CD14-positive monocyte (primary cell): ENCODE results near the gene GRK1. TPM values are rescaled to one million over a fixed set of nuclear protein-coding genes. Genes with fewer than 3 reads are reported as not detected.

Source experiments
- DNase-seq, 3 donors: peaks; one replicate each; pipeline ENCODE4 v3.0.0-alpha.2; 2011 to 2022
- H2AFZ ChIP-seq: 2 replicates; pipeline ENCODE4 v1.6.0; 2012; ENCODE audit warnings: mild to moderate bottlenecking, low read depth, low read length, inconsistent platforms; ENCODE audit not compliant: insufficient read depth, poor library complexity, severe bottlenecking
- H3K27ac ChIP-seq, 2 donors: 1 replicate in 1 of 2; 2 replicates in 1 of 2; pipeline ENCODE4 v1.5.1; 2012 to 2013; ENCODE audit warnings: low read length in 2 of 2, control low read depth in 1 of 2, inconsistent platforms in 1 of 2, low read depth in 1 of 2, mild to moderate bottlenecking in 1 of 2
- H3K27me3 ChIP-seq, 2 donors: one replicate each; pipeline versions ENCODE4 v1.6.0 to v1.6.1; 2011 to 2013; ENCODE audit warnings: low read length in 2 of 2; ENCODE audit not compliant: control insufficient read depth in 2 of 2, insufficient read depth in 2 of 2
- H3K36me3 ChIP-seq, 2 donors: replicated peaks in 1 of 2; 1 replicate in 1 of 2; 2 replicates in 1 of 2; pipeline versions ENCODE4 v1.5.1 to v1.6.1; 2012 to 2013; ENCODE audit warnings: low read length in 2 of 2, control low read depth in 1 of 2, inconsistent platforms in 1 of 2, mild to moderate bottlenecking in 1 of 2; ENCODE audit not compliant: insufficient read depth in 2 of 2, control insufficient read depth in 1 of 2
- H3K4me1 ChIP-seq, 2 donors: 1 replicate in 1 of 2; 2 replicates in 1 of 2; pipeline versions ENCODE4 v1.5.1 to v1.6.1; 2012 to 2013; ENCODE audit warnings: low read length in 2 of 2, control low read depth in 1 of 2, inconsistent platforms in 1 of 2, mild to moderate bottlenecking in 1 of 2, moderate library complexity in 1 of 2; ENCODE audit not compliant: insufficient read depth in 2 of 2, control insufficient read depth in 1 of 2
- H3K4me2 ChIP-seq: replicated peaks from 2 replicates; pipeline ENCODE3; 2012; ENCODE audit warnings: low read length, moderate library complexity, mild to moderate bottlenecking; ENCODE audit not compliant: poor library complexity, severe bottlenecking; ENCODE audit errors: extremely low read depth
- H3K4me3 ChIP-seq, 3 experiments: fragments of 200-600 bp in 1 of 3; sonication (generic) in 1 of 3; replicated peaks in 1 of 3; 1 replicate in 2 of 3; 2 replicates in 1 of 3; pipeline ENCODE4 v1.5.1; 2011 to 2013; ENCODE audit warnings: low read length in 3 of 3, mild to moderate bottlenecking in 3 of 3, control low read depth in 2 of 3, low read depth in 2 of 3, inconsistent platforms in 1 of 3, moderate library complexity in 1 of 3
- H3K79me2 ChIP-seq: 2 replicates; pipeline ENCODE4 v1.6.0; 2012; ENCODE audit warnings: mild to moderate bottlenecking, control low read depth, inconsistent platforms, low read length, moderate library complexity; ENCODE audit not compliant: insufficient read depth
- H3K9ac ChIP-seq: 2 replicates; pipeline ENCODE4 v1.6.0; 2017; ENCODE audit warnings: low read length, mild to moderate bottlenecking; ENCODE audit not compliant: insufficient read depth, poor library complexity, severe bottlenecking
- H3K9me3 ChIP-seq, 2 donors: replicated peaks in 1 of 2; 1 replicate in 1 of 2; 2 replicates in 1 of 2; pipeline versions ENCODE4 v1.5.1 to v1.6.1; 2012 to 2013; ENCODE audit warnings: low read length in 2 of 2, control low read depth in 1 of 2; ENCODE audit not compliant: control insufficient read depth in 1 of 2, insufficient read depth in 1 of 2
- H4K20me1 ChIP-seq: 2 replicates; pipeline ENCODE4 v1.6.0; 2012; ENCODE audit warnings: mild to moderate bottlenecking, low read length, control low read depth, moderate library complexity; ENCODE audit not compliant: insufficient read depth
- H3K27ac Mint-ChIP-seq, 7 donors: one replicate each; pipeline ENCODE4 v1.8.0; 2020; ENCODE audit warnings: mild to moderate bottlenecking in 7 of 7, mixed read lengths in 7 of 7, moderate library complexity in 6 of 7, inconsistent platforms in 2 of 7
- H3K27me3 Mint-ChIP-seq, 3 donors: one replicate each; pipeline ENCODE4 v1.8.0; 2021 to 2022; ENCODE audit warnings: low read depth in 3 of 3, mild to moderate bottlenecking in 3 of 3, mixed read lengths in 3 of 3, moderate library complexity in 3 of 3, inconsistent platforms in 1 of 3
- H3K36me3 Mint-ChIP-seq, 2 donors: one replicate each; pipeline ENCODE4 v1.8.0; 2020; ENCODE audit warnings: mixed read lengths in 2 of 2, inconsistent platforms in 1 of 2, mild to moderate bottlenecking in 1 of 2
- H3K4me1 Mint-ChIP-seq: one replicate; pipeline ENCODE4 v1.8.0; 2020; ENCODE audit warnings: mild to moderate bottlenecking, mixed read lengths
- H3K4me3 Mint-ChIP-seq, 2 donors: one replicate each; pipeline ENCODE4 v1.8.0; 2020; ENCODE audit warnings: mild to moderate bottlenecking in 2 of 2, mixed read lengths in 2 of 2, moderate library complexity in 1 of 2
- H3K9me3 Mint-ChIP-seq, 7 donors: one replicate each; pipeline ENCODE4 v1.8.0; 2020 to 2022; ENCODE audit warnings: mixed read lengths in 7 of 7, mild to moderate bottlenecking in 6 of 7, moderate library complexity in 6 of 7, inconsistent platforms in 2 of 7
- CTCF ChIP-seq: fragments of 200-600 bp; IDR thresholded peaks from one replicate; pipeline ENCODE4 v1.8.0; 2022; ENCODE audit warnings: antibody characterized with exemption, mild to moderate bottlenecking
- WGBS: methylation state at CpG from one replicate; pipeline ENCODE4 v1.1.5; 2013; ENCODE audit warnings: missing lambda C conversion rate; ENCODE audit not compliant: insufficient coverage; 5-methylcytosine and 5-hydroxymethylcytosine counted together
- intact Hi-C, 2 donors: fragments of 100-400 bp; cut with micrococcal nuclease; formaldehyde crosslinking; loops; one replicate each; pipeline versions ENCODE4 v1.15.0 to v1.15.1; 2023
- polyA plus RNA-seq, 3 donors: library from polyadenylated mRNA; depleted of rRNA in 1 of 3; unstranded in 2 of 3; stranded (reverse) in 1 of 3; fragments of 300-500 nt in 2 of 3; fragments of >200 nt in 1 of 3; fragmentation: Illumina TruSeq in 2 of 3; gene quantifications; 1 replicate in 2 of 3; 2 replicates in 1 of 3; pipeline ENCODE4 v1.2.3, GENCODE V29; 2012 to 2021

The GRK1 gene
- polyA plus RNA-seq, 3 donors: not detected

GRCh38 chr13:113723410-113724015 is 56.5 kb downstream of the GRK1 start:
- no peak overlapping the region for H3K4me3 Mint-ChIP-seq
- no peak overlapping the region for H3K4me3 ChIP-seq
- peaks cover 0 to 1% of the 10 kb centered on the region in 2 donors for H3K27me3 ChIP-seq
- H3K4me1 ChIP-seq: peaks cover 7 to 9% of the 10 kb centered on the region in 2 donors
- intact Hi-C loops: no loop called here
- H3K9me3 ChIP-seq: peaks cover 10 to 26% of the 10 kb centered on the region in 2 donors
- no peak overlapping the region for H3K27ac ChIP-seq
- peaks cover 4% of the 10 kb centered on the region for H3K4me1 Mint-ChIP-seq
- WGBS: 88% methylated on average over 12 of the region's 13 CpGs
- no peak overlapping the region for H3K4me2 ChIP-seq
- H3K79me2 ChIP-seq: no peaks in the 10 kb centered on the region
- no peaks in the 10 kb centered on the region for H3K36me3 Mint-ChIP-seq
- peaks cover 5 to 13% (median 7%) of the 10 kb centered on the region in 3 donors for H3K27me3 Mint-ChIP-seq
- H3K27ac Mint-ChIP-seq: no peak overlapping the region
- peaks cover 6 to 17% (median 10%) of the 10 kb centered on the region in 7 donors for H3K9me3 Mint-ChIP-seq
- no peak for DNase-seq
- no peaks in the 10 kb centered on the region for H4K20me1 ChIP-seq
- no peak for TF ChIP-seq CTCF
- no peak overlapping the region for H3K9ac ChIP-seq
- no peak overlapping the region for H2AFZ ChIP-seq
- H3K36me3 ChIP-seq: no peaks in the 10 kb centered on the region

GRCh38 chr13:113724016-113724758 is 57.2 kb downstream of the GRK1 start:
- 83% methylated on average over 21 of the region's 30 CpGs for WGBS
- no peaks in the 10 kb centered on the region for H3K79me2 ChIP-seq
- H3K36me3 ChIP-seq: no peaks in the 10 kb centered on the region
- H3K4me2 ChIP-seq: peak overlapping the region; percentile 78
- peak overlapping the region; percentile 45 to 53 for H3K4me3 Mint-ChIP-seq
- H4K20me1 ChIP-seq: no peaks in the 10 kb centered on the region
- peaks cover 0 to 8% of the 10 kb centered on the region in 2 donors for H3K27me3 ChIP-seq
- no peak overlapping the region for H2AFZ ChIP-seq
- peaks cover 10 to 31% of the 10 kb centered on the region in 2 donors for H3K9me3 ChIP-seq
- intact Hi-C loops: no loop called here
- H3K27ac ChIP-seq: no peak overlapping the region
- peaks cover 7 to 9% of the 10 kb centered on the region in 2 donors for H3K4me1 ChIP-seq
- no peak for DNase-seq
- H3K36me3 Mint-ChIP-seq: no peaks in the 10 kb centered on the region
- peaks cover 7 to 20% (median 12%) of the 10 kb centered on the region in 3 donors for H3K27me3 Mint-ChIP-seq
- peaks cover 4% of the 10 kb centered on the region for H3K4me1 Mint-ChIP-seq
- H3K9ac ChIP-seq: no peak overlapping the region
- H3K9me3 Mint-ChIP-seq: peaks cover 7 to 17% (median 14%) of the 10 kb centered on the region in 7 donors
- no peak for TF ChIP-seq CTCF
- H3K4me3 ChIP-seq: no peak overlapping the region
- peak overlapping the region in 1 of 7 donors; percentile 23 for H3K27ac Mint-ChIP-seq
